Activated CD4-positive, alpha-beta T cell treated with anti-CD3 and anti-CD28 coated beads, Interleukin-2, amount 50 U/mL, for 16 hours (primary cell): ENCODE results near the gene ZNF157.

Experiments
- DNase-seq: peaks from one replicate; pipeline ENCODE4 v3.0.0-alpha.2; 2020

ZNF157 gene

GRCh38 chrX:47447607-47448006, 77.2 kb downstream of the ZNF157 start:
- DNase-seq: no peak

- DNase-seq: no peak
Observed at GRCh38 chrX:47448165-47448806, 77.9 kb downstream of the ZNF157 start.

GRCh38 chrX:47452112-47452511, 81.7 kb downstream of the ZNF157 start:
- no peak for DNase-seq

- DNase-seq: no peak
Observed at GRCh38 chrX:47456080-47456479, 85.7 kb downstream of the ZNF157 start.

- no peak for DNase-seq
Observed at GRCh38 chrX:47458528-47458927, 88.2 kb downstream of the ZNF157 start.

- no peak for DNase-seq
Observed at GRCh38 chrX:47460561-47460960, 90.2 kb downstream of the ZNF157 start.
